Renal pelvis (tissue), 12 donors: ENCODE measurements around the gene NR1D2. TPM values are rescaled to one million over a fixed set of nuclear protein-coding genes. Genes with fewer than 3 reads are reported as not detected.
"Not testable (repeated sequence)": the region's sequence is repeated elsewhere in the genome, so short reads cannot be mapped to it uniquely, and the experiment has no call there.

ENCODE experiments used
- DNase-seq: peaks from one replicate; pipeline ENCODE4 v3.0.0-alpha.2; 2013
- long read RNA-seq, 16 experiments: transcript quantifications; one replicate each; lab custom pipeline, GENCODE V29; 2026
- polyA plus RNA-seq, 3 donors: library from polyadenylated mRNA; unstranded; fragments of 120-200 nt; gene quantifications; one replicate each; pipeline ENCODE4 v1.2.1, GENCODE V29; 2013; ENCODE audit not compliant: insufficient read length in 3 of 3

Gene NR1D2
- polyA plus RNA-seq, result 10 to 100 TPM; 32.0 to 43.7 (median 39.6) TPM
- long read RNA-seq, donor 1, full-length matches to known transcripts, result 5 of 5 reads
- long read RNA-seq, donor 1, partial matches to known transcripts, result 0 of 5 reads
- long read RNA-seq, donor 1, other reads (novel, unspliced or antisense), result 0 of 5 reads
- long read RNA-seq, donor 2, full-length matches to known transcripts, result 8 of 8 reads
- long read RNA-seq, donor 2, partial matches to known transcripts, result 0 of 8 reads
- long read RNA-seq, donor 2, other reads (novel, unspliced or antisense), result 0 of 8 reads
- long read RNA-seq, donor 3, full-length matches to known transcripts, result 3 of 3 reads
- long read RNA-seq, donor 3, partial matches to known transcripts, result 0 of 3 reads
- long read RNA-seq, donor 3, other reads (novel, unspliced or antisense), result 0 of 3 reads
- long read RNA-seq, donor 4, full-length matches to known transcripts, result 5 of 5 reads
- long read RNA-seq, donor 4, partial matches to known transcripts, result 0 of 5 reads
- long read RNA-seq, donor 4, other reads (novel, unspliced or antisense), result 0 of 5 reads
- long read RNA-seq, donor 5, full-length matches to known transcripts, result 3 of 3 reads
- long read RNA-seq, donor 5, partial matches to known transcripts, result 0 of 3 reads
- long read RNA-seq, donor 5, other reads (novel, unspliced or antisense), result 0 of 3 reads
- long read RNA-seq, donor 6, full-length matches to known transcripts, result 5 of 5 reads
- long read RNA-seq, donor 6, partial matches to known transcripts, result 0 of 5 reads
- long read RNA-seq, donor 6, other reads (novel, unspliced or antisense), result 0 of 5 reads
- long read RNA-seq, donor 7, full-length matches to known transcripts, result 4 of 4 reads
- long read RNA-seq, donor 7, partial matches to known transcripts, result 0 of 4 reads
- long read RNA-seq, donor 7, other reads (novel, unspliced or antisense), result 0 of 4 reads
- long read RNA-seq, donor 8, full-length matches to known transcripts, result 4 of 4 reads
- long read RNA-seq, donor 8, partial matches to known transcripts, result 0 of 4 reads
- long read RNA-seq, donor 8, other reads (novel, unspliced or antisense), result 0 of 4 reads
- long read RNA-seq, donor 9, full-length matches to known transcripts, result 6 of 11 reads
- long read RNA-seq, donor 9, partial matches to known transcripts, result 5 of 11 reads
- long read RNA-seq, donor 9, other reads (novel, unspliced or antisense), result 0 of 11 reads
- long read RNA-seq, donor 10, full-length matches to known transcripts, result 6 of 6 reads
- long read RNA-seq, donor 10, partial matches to known transcripts, result 0 of 6 reads
- long read RNA-seq, donor 10, other reads (novel, unspliced or antisense), result 0 of 6 reads
- long read RNA-seq, donor 11, full-length matches to known transcripts, result 2 of 2 reads
- long read RNA-seq, donor 11, partial matches to known transcripts, result 0 of 2 reads
- long read RNA-seq, donor 11, other reads (novel, unspliced or antisense), result 0 of 2 reads
- long read RNA-seq, donor 12, full-length matches to known transcripts, result 9 of 14 reads
- long read RNA-seq, donor 12, partial matches to known transcripts, result 5 of 14 reads
- long read RNA-seq, donor 12, other reads (novel, unspliced or antisense), result 0 of 14 reads
- long read RNA-seq, donor 13, full-length matches to known transcripts, result 1 of 1 reads
- long read RNA-seq, donor 13, partial matches to known transcripts, result 0 of 1 reads
- long read RNA-seq, donor 13, other reads (novel, unspliced or antisense), result 0 of 1 reads
- long read RNA-seq, donor 14, result 0 reads
- long read RNA-seq, donor 15, full-length matches to known transcripts, result 11 of 17 reads
- long read RNA-seq, donor 15, partial matches to known transcripts, result 6 of 17 reads
- long read RNA-seq, donor 15, other reads (novel, unspliced or antisense), result 0 of 17 reads
- long read RNA-seq, donor 16, full-length matches to known transcripts, result 7 of 26 reads
- long read RNA-seq, donor 16, partial matches to known transcripts, result 19 of 26 reads
- long read RNA-seq, donor 16, other reads (novel, unspliced or antisense), result 0 of 26 reads

DNA sequence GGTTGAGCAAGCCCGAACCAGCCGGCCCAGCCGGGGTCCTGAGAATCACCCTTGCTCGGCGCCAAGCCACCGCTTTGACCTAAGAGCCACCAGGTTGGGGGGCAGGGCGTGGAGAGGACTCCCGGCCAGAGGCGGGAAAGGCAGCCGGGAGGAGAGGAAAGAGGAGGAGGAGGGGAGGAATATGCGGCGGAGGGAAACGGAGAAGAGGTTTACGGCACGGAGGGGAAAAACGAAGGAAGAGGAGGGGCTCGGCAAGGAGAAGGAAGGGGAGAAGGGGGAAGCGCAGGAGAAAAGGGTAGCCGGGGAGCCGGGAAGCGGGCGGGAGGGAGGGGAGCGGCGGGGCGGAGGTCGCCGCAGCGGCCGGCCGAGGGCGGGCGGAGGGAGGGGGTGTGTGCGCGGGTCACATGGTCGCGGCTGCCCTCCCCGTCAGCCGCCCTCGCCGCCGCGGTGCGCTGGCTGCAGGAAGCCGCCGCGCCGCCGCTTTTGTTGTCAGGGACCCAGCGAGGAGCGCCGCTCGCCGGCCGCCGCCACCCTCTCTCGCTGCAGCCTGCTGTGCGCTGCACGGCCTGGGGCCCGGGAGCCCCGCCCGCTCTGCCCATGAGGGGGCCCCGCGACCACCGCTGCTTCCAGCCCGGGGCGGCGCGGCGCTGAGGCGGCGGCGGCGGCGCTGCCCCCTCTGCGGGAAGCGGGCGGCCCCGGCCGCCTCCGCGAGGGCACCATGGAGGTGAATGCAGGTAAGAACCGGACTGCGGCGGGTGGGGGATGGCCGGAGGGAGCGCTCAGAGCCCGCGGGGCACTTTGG, at the start of gene NR1D2:
TSS of gene NR1D2 (plus strand) at position 426 of the 802 bp plus-strand sequence. CDS start at position 719, 293 bp downstream.
- DNase-seq, result peak; percentile 78

DNA sequence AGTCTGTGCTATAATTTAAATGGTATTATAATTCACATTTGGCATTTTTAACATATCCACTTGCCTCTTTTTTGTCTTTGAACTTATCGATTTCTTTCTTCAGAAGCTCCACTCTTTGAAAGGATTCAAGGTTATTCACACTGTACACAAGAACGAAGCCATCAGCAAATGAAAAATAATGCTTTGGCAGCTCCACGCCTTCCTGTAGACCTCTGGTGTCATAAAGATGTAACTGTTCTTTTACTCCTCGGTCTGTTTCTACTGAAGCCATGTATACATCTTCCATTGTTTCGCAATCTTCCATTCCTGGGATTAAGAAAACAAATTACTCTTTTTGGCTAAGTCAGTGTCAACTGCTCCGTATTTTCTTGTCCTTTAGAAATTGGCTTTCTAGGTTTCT, 44.3 kb upstream of the NR1D2 start:
- DNase-seq, result no peak

DNA sequence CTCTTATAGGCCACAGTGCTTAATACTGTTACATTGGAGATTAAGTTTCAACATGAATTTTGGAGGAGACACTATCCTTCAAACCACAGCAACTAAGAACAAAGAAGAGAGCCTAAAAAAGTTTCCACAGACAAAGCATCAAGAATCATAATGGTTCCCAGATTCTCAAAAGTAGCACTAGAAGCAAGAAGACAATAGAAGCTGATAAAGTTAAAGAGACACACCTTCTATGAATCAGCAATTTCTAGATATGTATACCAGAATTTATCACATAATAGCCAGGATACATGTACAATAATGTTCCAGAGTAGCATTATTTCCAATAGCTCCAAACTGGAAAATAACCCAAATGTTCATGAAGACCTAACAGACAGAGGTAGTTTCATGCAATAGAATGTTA, 40.5 kb upstream of the NR1D2 start:
- no peak for DNase-seq

DNA sequence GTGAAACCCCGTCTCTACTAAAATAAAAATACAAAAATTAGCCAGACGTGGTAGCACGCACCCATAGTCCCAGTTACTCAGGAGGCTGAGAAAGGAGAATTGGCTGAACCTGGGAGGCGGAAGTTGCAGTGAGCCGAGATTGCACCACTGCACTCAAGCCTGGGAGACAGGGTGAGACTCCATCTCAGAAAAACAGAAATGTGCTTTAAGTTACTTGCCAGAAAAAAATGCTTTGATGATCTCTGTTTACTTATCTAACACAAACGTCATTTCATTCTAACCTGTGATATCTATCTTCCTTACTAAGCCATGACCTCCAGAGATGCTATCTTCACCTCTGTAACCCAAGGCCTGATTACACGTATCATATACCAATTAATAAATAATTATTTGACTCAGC, 35.7 kb upstream of the NR1D2 start:
- no peak for DNase-seq

DNA sequence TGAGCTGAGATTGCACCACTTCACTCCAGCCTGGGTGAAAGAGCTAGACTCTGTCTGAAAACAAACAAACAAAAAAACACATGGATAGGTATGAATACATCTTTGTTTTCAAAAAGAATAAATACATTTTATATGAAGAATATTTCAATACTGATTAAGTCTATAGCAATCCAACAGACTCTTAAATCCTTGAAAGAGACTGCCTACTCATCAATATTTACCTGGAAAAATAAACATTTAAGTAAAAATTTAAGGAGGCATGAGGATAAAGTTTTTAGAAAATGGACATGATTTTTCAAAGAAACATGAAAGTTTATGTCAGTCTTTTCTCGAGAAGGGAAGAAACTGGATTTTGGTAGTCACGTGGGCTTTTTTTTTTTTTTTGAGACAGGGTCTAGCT, 33.7 kb upstream of the NR1D2 start:
- DNase-seq, result no peak

DNA sequence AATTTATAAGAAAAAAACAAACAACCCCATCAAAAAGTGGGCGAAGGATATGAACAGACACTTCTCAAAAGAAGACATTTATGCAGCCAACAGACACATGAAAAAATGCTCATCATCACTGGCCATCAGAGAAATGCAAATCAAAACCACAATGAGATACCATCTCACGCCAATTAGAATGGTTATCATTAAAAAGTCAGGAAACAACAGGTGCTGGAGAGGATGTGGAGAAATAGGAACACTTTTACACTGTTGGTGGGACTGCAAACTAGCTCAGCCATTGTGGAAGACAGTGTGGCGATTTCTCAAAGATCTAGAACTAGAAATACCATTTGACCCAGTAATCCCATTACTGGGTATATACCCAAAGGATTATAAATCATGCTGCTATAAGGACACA, 32.8 kb upstream of the NR1D2 start:
- DNase-seq, result not testable (repeated sequence)

DNA sequence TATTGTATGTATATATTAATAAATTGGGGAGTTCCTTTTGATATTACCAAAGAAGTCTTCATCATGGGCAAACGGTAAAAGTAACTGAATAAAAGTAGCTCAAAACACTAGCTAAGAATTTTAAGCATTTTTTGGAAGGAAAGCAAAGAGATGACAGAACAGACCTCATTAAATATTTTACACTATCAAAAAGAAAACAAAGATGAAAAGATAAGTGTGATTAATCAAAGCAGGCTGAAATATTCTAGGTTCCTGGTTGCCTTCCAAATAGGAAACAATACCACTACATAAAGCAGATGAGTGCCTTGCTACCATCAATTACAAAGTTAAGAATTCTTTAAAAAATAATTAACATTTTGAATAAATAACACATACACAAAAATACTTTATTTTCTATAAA, 31.9 kb upstream of the NR1D2 start:
- no peak for DNase-seq

DNA sequence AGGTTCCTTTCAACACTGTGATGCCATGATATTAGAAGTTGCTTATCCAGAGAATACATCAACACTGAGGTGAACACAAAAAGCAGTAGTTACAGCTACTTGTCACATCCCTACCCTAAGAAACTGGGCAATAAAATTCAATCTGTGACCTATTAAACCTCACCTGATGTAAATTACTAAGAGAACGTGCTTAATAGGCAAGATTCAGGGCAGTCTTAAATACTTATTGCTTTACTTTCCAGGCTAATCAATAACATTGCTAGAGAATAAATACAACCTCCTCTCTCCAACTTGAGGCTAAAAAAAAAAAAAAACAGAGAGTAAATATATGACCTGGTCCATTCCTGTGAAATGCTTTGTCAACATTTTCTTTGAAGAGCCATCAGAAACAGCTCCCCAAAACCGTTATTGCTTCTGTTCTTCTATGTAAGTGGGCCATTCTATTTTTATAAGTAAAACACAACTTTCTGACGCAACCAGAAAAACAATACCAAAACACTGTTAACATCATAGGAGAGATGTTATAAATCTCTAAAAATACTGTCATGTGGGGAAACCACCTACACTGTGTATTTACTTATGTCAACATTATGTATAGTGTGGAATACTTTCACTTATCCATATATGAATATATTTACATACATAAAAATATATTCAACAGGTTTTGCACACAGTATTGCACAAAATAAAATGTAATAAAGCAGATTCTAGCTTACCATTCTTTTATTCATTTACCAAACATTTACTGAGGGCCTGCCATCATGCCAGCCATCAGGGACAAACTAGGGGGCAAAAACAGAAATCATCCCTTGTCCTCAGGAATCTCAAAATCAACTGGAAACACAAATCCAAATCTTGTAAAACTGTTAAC, 31.0 kb upstream of the NR1D2 start:
- no peak for DNase-seq

DNA sequence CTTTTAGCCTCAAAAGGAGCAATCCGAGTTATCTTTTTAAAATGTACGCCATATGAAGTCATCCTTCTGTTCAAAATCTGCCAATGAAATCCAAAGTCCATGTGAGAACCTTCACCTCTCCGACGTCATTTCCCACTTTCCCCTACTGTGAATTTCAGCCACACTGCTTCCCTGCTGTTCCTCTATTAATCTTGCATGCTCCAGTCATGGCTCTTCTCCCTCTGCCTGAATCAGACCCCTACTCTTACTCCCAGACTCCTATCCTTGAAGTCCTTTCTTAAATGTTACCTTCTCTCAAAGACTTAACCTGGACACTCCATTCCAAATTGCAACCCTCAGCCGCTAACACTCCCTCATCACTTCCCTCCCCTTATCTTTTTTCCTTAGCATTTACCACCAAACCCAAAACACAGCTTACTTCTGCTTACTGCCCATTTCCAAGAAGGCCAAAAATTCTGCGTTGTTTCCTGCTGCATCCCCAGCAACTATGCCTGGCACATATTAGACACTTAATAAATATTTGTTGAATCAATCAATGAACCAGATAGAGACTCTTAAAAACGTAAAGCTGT, 29.5 kb upstream of the NR1D2 start:
- no peak for DNase-seq

DNA sequence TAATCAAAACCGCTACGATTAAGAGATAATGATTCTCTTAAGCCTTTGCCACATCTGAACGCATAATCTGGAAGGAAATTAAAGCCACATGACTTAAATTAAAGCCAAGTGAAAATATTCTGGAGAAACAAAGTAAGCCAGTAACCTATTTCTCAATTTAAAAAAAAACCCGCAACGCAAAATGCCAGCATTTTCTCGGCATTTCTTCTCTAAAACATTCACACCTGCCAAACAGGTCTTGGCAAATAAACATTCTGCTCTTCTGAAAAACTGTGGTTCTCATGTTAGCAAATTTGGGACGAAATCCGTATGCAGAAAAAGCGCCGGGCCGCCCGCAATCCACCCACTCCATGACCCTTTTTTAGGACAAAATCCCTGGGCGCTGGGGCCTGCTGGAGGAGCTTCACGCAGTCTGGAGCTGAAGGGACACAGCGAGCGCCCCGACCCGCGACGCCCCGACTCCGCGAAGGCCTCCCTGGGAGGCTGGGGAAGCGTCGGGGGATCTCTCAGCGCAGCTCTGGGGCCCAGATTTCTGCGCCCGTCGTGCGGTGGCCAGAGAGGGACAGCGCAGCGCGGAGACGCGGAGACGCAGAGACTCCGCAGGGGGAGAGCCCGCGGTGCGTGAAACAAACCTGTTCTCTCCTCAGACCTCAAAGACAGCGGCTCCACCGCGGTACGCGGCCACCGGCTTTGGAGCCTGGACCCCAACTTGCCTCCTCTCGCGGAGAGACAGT, 28.8 kb upstream of the NR1D2 start:
- no peak for DNase-seq

DNA sequence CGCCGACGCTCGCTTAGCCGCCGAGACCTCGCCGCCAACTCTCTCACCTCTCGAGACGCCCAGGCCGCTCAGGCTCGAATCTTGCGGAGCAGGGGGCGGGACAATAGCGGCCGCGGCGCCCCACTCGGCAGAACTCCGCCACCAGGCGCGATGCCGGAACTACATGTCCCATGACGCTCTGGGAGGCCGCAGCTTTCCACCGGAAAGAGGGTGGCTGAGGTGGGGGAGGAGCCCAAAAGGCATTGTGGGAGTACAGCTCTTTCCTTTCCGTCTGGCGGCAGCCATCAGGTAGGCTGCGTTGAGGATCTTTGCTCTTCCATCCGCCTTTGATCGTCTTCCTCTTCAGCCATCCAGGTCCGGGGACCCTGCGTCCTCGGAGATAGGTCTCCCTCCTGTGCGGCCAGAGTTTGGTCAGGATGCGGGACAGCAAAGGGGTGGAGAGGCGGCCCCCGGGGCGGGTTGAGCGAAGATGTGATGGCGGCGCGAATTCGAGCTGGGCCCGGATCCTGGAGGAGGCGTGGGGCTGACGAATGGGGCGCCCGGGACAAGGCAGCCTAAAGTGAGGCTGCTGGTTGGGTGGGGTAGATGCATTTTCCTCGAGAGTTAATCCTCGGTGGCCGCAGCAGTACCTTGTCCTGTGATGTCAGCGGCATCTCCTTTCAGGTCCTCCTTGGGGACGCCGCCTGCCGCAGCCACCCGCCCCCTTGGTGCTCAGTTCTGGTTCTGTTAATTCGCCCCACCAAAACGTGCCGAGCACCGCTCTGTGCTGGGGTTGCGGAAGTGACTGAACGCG, 28.0 kb upstream of the NR1D2 start, which contains the start of the genes NKIRAS1 and RPL15:
TSS of gene NKIRAS1 (minus strand) at position 105 of the 793 bp plus-strand sequence. CDS start 6,086 bp downstream, outside the sequence.
TSS of gene RPL15 (plus strand) at position 247 of the 793 bp plus-strand sequence. CDS start 728 bp downstream, outside the sequence.
- peak; percentile 97 for DNase-seq

DNA sequence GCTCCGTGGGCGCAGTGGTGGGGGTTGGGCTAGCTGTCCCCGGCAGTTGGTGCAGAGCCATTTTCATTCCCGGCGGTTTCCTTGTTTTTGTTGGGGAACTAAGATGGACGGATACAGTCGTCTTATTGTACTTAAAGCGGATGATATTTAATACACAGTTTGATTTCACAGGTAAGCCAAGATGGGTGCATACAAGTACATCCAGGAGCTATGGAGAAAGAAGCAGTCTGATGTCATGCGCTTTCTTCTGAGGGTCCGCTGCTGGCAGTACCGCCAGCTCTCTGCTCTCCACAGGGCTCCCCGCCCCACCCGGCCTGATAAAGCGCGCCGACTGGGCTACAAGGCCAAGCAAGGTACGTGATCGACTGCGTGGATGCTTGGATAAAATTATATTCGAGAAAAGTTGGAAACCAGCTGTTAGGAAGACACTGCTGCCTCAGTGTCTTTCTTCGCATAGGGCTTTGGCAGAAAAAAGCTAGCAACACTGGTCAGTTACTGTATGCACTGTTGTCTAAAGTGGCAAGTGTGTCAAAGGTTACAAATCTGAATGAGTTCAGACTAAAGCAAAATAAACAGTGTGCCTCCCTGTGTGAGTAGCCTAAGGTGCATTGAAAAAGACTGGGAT, 27.3 kb upstream of the NR1D2 start:
- DNase-seq, result peak; percentile 56

DNA sequence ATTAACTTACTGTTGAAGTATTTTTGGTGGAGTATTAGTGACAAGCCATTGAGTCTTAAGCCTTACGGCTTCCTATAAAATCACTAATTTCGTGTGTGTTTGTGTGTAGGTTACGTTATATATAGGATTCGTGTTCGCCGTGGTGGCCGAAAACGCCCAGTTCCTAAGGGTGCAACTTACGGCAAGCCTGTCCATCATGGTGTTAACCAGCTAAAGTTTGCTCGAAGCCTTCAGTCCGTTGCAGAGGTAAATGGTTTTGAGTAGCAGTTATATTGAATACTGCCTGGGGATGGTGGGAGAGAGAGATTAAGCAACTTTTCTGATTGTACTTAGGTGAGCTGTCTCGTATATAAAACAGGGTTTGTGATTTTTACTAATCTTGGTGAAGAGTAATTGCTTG, 26.8 kb upstream of the NR1D2 start:
- DNase-seq, result not testable (repeated sequence)

DNA sequence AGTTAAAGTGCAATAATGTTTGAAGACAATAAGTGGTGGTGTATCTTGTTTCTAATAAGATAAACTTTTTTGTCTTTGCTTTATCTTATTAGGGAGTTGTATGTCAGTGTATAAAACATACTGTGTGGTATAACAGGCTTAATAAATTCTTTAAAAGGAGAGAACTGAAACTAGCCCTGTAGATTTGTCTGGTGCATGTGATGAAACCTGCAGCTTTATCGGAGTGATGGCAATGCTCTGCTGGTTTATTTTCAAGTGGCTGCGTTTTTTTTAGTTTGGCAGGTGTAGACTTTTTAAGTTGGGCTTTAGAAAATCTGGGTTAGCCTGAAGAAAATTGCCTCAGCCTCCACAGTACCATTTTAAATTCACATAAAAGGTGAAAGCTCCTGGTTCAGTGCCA, 25.5 kb upstream of the NR1D2 start:
- DNase-seq, result no peak

DNA sequence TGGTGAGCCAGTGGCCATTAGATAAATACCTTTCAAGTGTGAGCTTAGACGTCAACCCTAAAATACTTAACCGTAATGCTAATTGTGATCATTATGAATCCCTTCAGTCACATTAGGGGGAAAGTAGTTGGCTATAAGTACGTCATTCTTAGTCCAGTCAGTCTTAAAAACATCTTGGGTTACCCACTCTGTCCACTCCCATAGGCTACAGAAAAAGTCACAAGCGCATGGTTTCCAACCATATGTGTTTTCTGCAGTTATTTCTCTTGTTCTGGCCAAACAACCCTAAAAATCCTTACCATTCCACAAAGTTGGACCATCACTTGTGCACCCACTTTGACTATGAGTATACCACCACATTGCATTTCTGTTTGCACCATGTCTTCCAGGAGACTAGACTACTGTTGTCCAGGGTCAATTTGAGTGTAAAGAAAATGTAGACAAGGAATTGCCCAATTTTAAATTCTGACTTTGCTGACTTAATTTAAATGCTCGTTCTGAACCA, 24.9 kb upstream of the NR1D2 start:
- no peak for DNase-seq
